NCI-H1436 (cell line): ENCODE results near the gene ARL2BP.
"Not testable (repeated sequence)": the region's sequence is repeated elsewhere in the genome, so short reads cannot be mapped to it uniquely, and the experiment has no call there.

Source experiments
- DNase-seq: peaks from one replicate; lab custom pipeline; 2025; lab: John Stamatoyannopoulos, UW

ARL2BP gene

GRCh38 chr16:57263541-57264351 lies 18.7 kb downstream of the ARL2BP start:
- DNase-seq: no peak

- DNase-seq: no peak
Observed at GRCh38 chr16:57264381-57264780, 19.3 kb downstream of the ARL2BP start.

- no peak for DNase-seq
Observed at GRCh38 chr16:57264950-57265371, 19.9 kb downstream of the ARL2BP start.

GRCh38 chr16:57265850-57266530 lies 20.9 kb downstream of the ARL2BP start:
- no peak for DNase-seq

GRCh38 chr16:57266531-57267260 lies 21.6 kb downstream of the ARL2BP start:
- DNase-seq: no peak

GRCh38 chr16:57267343-57267742 lies 22.3 kb downstream of the ARL2BP start:
- DNase-seq: not testable (repeated sequence)

- DNase-seq: no peak
Observed at GRCh38 chr16:57268804-57269800, 24.0 kb downstream of the ARL2BP start.

- no peak for DNase-seq
Observed at GRCh38 chr16:57270221-57271062, 25.4 kb downstream of the ARL2BP start.

- DNase-seq: no peak
Observed at GRCh38 chr16:57271063-57271345, 25.9 kb downstream of the ARL2BP start.

- no peak for DNase-seq
Observed at GRCh38 chr16:57271867-57272495, 26.9 kb downstream of the ARL2BP start.

- DNase-seq: no peak
Observed at GRCh38 chr16:57273359-57273758, 28.3 kb downstream of the ARL2BP start.

GRCh38 chr16:57273826-57274225 lies 28.8 kb downstream of the ARL2BP start:
- no peak for DNase-seq

GRCh38 chr16:57275946-57276345 lies 30.9 kb downstream of the ARL2BP start:
- not testable (repeated sequence) for DNase-seq

- DNase-seq: no peak
Observed at GRCh38 chr16:57276596-57276995, 31.5 kb downstream of the ARL2BP start.

GRCh38 chr16:57277586-57277985 lies 32.5 kb downstream of the ARL2BP start:
- no peak for DNase-seq

GRCh38 chr16:57278494-57278893 lies 33.4 kb downstream of the ARL2BP start:
- no peak for DNase-seq

- no peak for DNase-seq
Observed at GRCh38 chr16:57279780-57280638, 35.0 kb downstream of the ARL2BP start.

- no peak for DNase-seq
Observed at GRCh38 chr16:57281791-57282190, 36.7 kb downstream of the ARL2BP start.

GRCh38 chr16:57282510-57283213 lies 37.6 kb downstream of the ARL2BP start:
- DNase-seq: no peak
